HG03460 (cell line): ENCODE measurements around the gene EXOC2.
"Not testable (repeated sequence)": the region's sequence is repeated elsewhere in the genome, so short reads cannot be mapped to it uniquely, and the experiment has no call there.

Experiments
- ATAC-seq: cut with Tn5 transposase; IDR thresholded peaks from one replicate; pipeline ENCODE4 v1.9.1; 2021; ENCODE audit not compliant: unreplicated experiment

The EXOC2 gene

DNA sequence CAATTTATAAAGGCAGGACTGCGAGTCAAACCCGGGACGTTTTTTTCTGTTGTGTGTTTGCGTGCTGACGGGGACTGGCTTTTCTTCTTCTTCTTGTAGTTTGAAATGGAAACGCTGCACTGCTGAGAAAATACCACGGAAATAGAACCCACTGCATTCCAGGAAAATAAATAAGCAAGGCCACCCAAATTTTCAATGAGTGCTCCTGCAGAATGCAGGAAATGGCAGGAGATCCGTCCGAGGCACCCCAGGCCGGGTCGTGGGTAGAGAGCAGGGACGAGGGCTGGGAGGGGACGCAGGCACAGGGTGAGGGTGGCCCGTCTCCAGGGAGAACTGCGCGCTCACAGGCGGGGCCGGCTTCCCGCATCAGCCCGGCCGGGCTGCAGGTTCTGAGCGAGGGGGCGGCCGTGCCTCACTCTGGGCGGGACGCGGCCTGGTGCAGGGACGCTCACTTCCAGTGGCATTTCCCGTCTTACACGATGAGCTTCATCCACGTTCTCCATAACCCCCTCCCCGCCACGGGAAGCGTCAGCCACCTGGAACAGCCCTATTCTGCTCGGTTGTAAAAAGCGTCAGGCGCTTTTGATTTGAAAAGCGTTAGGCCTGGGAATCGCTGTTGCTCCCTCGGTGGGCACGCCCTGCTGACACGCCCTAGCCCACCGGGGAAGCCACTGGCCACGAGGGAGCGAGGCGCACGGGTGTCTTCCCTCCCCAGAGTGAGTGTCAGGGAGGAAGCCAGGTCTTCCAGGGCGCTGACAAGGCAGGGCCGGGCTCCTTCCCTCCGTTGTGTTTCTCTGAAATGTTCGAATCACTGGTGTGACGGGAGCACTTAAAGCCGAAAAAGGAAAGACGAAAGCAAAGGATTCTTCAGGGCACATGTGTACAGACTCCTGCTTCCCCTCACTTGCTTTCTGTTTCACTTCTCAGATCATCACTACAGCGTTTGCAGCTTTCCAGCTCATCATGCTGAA is 17.9 kb upstream of the EXOC2 start:
- ATAC-seq, result peak; percentile 92

DNA sequence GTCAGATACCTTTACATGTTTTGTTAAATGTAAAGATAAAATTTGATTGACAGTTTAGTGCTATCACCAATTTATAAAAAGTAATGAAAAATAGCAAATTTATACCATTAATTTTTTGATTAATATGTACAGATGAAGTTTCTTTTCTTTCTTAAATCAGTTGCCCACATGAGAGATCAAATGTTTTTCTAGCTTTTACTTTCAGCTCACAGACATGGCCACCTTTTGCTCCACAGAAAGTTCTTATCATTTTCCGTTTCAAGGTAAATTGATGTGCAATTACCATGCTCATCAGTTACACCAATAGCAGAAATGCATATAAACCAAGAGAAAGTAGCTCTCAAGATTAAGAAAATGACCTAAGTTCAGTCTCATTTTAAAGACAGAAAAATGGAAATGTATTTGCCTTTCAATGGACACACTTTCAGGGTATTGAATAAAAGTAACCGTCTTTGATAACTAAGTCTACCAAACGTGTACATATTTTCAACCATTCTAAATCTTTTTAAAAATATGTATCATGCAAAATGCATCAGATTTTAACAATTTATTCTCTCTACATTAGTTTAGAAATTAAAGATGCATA is 16.6 kb upstream of the EXOC2 start:
- ATAC-seq, result no peak

DNA sequence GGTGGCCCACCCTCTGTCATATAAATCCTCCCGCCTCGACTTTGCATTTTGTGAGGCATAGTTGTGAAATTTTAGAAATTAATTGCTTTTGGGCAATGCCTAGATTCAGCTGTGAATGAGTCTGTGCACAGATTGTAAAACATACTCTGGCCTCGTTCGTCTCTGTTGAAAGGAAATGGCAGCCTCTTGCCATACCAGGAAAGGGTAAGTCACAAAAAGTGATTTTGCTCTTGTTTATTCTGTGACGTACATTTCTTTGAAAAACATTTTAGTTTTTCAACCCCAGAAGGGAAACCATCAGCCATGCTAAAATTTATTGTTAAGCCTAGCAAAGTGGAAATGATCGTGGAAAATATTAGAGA is 15.3 kb upstream of the EXOC2 start:
- no peak for ATAC-seq

DNA sequence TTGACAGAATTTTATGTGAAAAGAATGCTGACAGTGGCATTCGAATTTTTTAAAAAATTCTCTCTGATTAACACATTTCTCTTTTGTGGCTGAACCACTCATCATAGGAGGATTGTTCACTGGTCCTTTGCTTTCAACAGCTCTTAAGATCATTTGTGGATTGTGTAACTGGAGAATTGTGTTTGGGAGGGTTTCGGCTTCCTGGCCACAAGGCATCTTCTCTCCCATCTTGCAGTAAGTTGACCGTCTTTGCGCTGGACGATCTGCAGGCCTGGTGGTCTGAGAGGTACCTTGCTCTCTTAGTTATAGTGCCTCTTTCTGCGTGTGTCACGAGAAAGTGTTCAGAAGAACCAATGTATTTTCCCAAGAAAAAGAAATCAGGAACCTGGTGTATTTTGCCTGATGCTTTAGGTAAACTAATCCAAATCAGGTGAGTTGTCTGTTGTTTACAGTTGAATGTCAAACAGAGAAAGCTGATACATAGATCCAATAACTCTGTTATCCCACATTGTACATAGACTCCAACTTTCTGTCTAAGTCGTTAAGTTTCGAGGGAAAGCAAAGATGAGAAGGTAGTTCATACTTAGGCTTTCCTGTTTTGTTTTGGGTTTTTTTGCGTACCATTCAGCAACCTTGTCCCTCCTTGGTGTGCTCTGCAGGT is 14.8 kb upstream of the EXOC2 start:
- no peak for ATAC-seq

DNA sequence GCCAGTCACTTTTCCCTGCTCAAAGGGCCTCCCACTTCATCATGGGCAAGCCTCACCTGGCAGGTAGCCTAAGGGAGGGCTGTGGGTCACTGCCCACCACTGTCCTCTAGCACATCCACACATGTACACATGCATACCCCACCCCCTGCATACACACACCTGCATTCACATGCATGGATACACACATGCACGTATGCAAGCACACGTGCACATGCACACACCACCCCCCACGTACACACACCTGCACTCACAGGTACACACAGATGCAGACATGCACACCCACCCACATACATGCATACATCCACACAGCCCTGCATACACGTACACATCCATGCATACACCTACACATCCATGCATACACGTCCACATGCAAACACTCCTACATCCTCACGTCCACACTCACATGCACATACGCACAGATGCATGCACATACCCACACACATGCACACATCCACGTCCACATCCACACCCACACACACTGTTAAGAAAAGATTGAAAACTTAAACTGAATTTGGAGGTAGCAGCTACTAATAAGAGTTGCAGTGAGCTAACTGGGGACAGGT is 14.0 kb upstream of the EXOC2 start:
- ATAC-seq, result no peak

DNA sequence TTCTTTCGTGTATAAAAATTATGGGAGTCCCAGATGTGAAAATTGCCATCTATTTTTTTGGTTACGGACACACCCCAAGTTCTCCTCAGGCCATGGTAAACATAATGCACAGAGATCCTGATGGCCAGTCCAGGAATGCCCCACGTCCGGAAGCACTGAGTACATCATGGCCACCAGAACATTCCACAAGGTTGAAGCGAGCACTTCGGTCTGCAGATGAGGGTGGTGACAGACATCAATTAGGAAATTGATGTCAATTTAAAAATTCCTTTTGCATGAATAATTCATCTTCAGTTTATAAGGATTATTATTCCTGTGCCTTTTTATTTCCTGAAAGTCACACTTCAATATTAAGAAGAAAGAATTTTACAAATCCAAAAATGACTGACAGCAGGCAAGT is 13.2 kb upstream of the EXOC2 start:
- no peak for ATAC-seq

DNA sequence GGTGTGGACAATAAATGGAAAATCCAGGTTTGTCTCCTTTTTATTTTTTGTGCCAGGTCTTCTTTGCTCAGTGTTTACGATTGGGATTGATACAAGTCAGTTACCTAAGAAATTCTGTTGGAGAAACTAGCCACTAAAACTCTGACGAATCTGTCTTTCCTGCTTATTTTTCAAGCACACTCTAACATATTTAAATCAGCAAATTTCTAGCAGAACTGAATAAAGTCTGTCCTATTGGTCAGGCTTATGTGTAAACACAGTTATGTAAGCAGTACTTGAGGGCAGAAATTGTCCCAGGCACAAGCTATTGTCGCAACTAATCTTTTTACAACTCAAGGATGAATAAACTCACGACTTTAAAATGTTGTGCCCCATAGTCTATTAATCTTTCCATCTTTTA is 12.1 kb upstream of the EXOC2 start:
- ATAC-seq, result no peak

DNA sequence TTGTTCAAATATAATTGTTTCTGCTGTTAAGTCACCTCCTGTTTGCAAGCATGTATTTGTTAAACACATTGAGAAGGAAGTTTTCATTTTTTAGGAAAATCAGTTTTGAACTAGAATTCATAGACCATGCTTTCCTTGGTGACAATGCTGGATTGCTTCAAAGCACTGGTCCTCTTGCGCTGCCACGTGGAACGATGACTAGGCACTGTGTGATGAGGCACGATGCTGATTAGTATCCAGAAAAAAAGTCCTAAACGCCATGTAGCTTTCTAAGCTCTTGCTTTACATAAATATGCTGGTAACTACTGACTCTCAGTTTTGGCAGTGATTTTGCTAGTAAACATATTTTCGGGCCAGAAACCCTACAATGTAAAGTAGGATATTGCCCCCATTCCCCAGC is 11.1 kb upstream of the EXOC2 start:
- ATAC-seq, result no peak

DNA sequence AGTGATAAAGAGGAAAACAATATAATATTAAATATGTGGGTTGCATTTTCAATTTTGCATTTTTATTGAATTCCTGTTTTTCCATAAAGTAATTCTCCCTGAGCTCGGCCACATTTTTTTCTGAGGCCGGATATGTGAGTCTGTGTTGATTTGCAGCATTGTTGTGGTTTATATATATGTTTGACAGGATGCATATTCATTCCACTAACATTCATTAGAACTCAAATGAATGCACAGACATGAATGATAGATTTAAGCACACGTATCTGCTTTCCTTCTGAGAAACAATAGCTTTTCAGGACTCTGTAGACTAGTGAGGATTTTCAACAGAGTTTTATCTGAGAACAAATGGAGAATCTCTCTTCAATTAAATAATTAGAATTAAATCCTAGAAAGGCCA is 10.6 kb upstream of the EXOC2 start:
- no peak for ATAC-seq

DNA sequence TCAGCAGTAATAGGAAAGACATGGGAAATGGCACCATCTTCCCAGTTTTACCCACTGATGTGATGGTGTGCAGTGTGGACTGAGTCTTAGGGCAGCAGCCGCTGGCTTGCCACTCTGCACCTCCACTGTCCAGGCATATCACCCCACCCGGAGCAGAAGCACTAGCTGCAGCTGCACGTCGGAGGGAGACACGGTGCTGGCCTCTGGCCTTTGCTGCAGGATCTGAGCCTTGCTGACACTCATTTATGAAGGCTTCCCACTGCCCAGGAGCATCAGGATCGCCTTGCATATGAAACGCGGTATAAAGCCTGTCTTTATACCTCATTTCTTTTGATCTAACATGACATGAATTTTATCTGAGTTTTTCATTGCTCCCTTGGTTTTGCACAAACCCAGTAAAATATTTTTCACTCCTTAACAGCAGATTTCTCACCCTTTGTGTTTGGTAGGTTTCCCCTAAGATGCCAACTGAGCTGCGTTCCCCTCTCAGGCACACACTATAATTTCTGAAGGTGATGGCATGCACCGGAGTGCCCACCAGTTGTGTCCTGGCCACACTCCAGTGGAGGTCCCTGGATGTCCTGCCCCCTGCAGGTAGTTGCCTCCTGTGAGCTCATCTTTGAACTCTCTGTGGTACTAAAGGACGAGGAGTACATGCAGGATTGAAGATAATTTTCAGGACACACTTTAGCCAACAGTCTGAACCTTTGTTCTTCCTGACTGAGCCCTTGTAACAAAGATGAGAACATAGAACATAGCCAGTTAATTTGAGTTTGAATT is 9.0 kb upstream of the EXOC2 start:
- ATAC-seq, result no peak

DNA sequence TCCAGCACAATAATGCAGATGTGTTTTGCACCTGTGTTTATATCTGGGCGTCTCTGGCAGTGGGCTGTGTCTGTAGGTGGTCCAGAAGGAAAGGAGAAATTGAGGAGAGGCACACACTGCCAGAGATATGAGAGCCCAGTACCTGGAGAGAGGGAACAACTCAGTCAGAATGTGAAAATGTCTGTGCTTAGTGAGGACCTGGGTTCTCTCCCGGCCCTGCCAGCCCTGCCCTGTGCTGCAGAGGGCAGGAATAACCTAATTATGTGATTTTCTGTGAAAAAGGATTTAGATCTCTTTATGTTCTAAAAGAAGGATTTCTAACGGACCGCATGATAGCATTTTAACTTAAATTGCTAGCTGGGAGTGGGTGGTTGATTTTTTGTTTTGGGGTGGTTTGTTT is 8.3 kb upstream of the EXOC2 start:
- ATAC-seq, result no peak

DNA sequence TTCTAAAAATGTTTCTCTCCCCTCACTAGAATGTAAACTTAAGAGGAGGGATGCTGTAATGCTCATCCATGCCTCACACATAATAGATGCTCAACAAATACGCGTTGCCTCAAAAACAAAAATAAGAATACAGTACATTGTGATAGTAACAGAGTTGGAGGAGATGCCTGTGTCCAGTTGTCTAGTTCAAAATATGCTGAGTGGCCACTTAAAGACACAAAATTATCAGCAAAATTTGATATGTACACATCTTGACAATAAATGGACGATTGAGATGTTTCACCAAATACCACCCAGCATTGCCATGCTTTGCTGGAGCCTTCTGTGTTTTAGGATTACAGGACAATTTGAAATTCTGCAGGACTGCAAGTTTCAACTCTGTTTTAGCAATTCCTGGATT is 7.6 kb upstream of the EXOC2 start:
- no peak for ATAC-seq

DNA sequence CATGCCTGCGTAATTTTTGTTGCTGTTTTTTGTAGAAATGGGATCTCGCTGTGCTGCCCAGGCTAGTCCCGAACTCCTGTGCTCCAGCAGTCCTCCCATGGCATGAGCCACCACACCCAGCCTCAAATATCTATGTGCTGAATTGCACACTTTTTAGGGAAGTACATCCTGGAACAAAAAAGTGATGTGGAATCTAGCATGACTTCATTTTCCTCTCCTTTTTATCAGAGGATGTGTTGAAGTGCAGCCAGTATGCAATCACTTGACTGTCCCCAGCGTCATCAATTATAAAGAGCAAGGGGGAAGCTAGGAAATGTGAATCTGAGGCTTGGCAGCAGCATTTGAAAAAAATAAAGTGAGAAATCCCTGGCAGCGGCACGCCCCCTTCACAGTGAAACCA is 6.4 kb upstream of the EXOC2 start:
- no peak for ATAC-seq

DNA sequence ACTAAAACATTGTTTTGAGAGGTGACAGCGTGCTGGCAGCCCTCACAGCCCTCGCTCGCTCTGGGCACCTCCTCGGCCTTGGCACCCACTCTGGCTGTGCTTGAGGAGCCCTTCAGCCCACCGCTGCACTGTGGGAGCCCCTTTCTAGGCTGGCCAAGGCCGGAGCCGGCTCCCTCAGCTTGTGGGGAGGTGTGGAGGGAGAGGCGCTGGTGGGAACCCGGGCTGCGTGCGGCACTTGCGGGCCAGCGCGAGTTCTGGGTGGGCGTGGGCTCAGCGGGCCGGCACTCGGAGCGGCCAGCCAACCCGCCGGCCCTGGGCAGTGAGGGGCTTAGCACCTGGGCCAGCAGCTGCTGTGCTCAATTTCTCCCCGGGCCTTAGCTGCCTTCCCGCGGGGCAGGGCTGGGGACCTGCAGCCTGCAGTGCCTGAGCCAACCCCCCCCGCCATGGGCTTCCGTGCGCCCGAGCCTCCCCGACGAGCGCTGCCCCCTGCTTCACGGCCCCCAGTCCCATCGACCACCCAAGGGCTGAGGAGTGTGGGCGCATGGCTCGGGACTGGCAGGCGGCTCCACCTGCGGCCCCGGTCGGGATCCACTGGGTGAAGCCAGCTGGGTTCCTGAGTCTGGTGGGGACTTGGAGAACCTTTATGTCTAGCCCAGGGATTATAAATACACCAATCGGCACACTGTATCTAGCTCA is 1.6 kb upstream of the EXOC2 start:
- not testable (repeated sequence) for ATAC-seq

DNA sequence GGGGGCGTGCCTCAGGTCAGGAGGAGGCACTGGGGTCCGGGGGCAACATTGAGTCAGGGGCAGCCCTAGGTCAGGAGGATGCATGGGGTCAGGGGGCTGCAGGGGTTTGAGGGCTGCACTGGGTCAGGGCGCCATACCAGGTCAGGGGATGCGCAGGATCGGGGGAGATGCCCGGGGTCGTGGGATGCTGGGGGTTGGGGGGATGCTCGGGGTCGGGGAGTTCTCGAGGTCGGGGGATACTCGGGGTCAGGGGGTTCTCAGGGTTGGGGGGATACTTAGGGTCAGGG is 727 bp upstream of the EXOC2 start:
- ATAC-seq, result no peak

DNA sequence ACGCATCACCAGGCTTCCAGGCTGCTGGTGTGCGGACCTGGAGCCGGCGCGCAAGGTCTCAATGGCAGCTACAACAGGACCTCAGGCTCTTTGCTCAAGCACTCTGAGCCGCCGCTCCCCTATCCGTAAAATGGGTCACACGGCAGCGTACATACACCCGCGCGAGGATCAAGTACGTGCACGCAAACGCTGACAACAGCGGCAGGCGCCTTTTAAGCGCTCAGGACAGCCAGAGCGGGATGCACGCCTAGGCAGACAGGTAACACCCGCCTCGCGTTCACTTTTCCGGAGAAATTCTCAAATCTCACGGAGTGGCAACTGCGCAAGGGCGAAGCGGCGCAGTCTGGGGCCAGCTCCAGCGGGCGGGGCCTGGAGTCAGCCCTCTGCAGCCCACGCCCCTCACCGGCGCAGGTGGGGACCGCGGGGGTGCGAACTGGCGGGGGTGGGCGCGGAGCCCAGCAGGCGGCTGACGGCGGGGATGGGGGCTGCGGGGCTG is 535 bp downstream of the EXOC2 start:
- ATAC-seq, result peak; percentile 80

DNA sequence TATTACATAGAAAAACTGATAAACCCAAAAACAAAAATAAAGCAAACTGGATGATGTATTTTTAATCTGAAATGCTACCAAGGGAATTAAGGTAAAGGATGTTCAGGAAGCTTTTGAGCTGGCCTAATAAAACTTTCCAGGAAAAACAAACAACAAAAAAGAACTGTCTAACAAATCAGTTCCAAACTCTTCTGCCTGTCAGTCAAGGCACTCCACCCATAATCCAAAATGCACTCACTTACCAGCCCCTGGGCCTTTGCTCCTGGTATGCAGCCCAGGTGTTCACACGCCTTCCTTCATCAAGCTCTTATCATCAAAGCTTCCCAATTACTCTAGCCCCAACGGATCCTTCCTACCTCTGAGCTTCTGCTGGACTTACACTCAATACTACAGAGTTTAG is 3.7 kb downstream of the EXOC2 start:
- no peak for ATAC-seq

DNA sequence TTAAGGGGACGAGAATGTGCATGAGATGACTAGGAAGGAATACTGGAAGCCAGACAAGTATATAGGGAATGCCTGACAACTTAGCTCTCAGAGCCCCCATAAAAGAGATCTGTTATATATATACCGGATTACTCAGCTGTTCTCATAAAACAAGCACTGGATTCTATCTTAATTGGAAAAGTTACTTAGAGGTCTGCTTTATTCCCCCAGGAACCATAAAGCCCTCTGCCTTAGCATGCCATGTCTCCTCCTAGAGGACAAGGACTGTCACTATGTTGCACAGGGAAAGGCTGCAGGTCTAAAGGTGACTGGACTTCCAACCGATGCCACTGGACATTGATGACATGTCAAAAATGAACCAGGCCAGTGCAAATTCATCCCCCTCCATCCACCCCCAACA is 6.4 kb downstream of the EXOC2 start:
- no peak for ATAC-seq

DNA sequence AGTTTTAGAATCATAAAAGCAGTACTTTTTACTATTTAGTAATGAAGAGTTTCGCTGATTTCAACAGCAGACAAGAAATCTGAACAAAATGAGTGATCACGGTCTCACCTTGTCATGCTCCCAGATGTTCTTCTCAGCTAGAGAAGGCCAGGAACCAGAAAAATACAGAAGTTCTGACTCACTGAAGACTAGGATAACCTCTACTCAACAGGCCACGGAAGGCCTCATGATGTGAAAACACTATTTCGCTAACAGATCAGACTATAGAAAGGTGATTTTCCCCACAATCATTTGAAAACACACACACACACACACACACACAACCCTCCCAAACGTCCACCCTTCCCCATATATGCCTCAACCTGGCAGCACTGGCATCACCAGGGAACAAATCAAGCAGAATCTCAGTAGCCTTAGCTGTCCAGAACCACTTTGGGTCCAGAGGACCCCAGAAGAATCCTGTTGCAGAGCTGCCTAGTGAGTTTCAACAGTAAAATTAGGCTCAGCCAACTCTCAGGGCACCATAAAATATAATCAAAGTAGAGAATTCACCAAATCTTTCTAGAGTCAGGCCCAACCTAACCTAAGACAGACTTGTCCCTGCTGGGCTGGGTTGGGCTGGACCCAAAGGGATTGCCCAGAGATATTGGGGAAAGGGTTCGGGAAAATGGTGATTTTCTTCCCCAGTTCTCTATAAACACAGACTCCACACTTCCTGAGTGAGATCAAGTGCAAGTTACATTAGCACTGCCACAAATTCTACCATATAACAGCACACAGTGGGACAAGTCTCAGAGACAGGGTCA is 7.9 kb downstream of the EXOC2 start:
- peak; percentile 78 for ATAC-seq
